ENCODE data around the gene TCF12.
"Not testable (repeated sequence)": the region's sequence is repeated elsewhere in the genome, so short reads cannot be mapped to it uniquely, and the experiment has no call there.

TCF12 gene

GRCh38 chr15:56916825-56917477 is 1.5 kb upstream of the TCF12 start:
- DNase-seq = no peak

GRCh38 chr15:56917652-56918045 is 795 bp upstream of the TCF12 start:
- no peak for DNase-seq

- DNase-seq = peak; percentile 84
These were observed 676 bp downstream of the TCF12 start for GRCh38 chr15:56919031-56919608.

GRCh38 chr15:56919609-56920366 is 1.3 kb downstream of the TCF12 start:
- DNase-seq = no peak

GRCh38 chr15:56920367-56920627 is 1.9 kb downstream of the TCF12 start:
- DNase-seq = no peak

GRCh38 chr15:56923174-56923591 is 4.7 kb downstream of the TCF12 start:
- no peak for DNase-seq

GRCh38 chr15:56927816-56928215 is 9.4 kb downstream of the TCF12 start:
- no peak for DNase-seq

- DNase-seq = no peak
These were observed 11.0 kb downstream of the TCF12 start for GRCh38 chr15:56929399-56929798.

GRCh38 chr15:56929933-56930332 is 11.5 kb downstream of the TCF12 start:
- DNase-seq = no peak

GRCh38 chr15:56930669-56931313 is 12.3 kb downstream of the TCF12 start:
- no peak for DNase-seq

- DNase-seq = no peak
These were observed 13.4 kb downstream of the TCF12 start for GRCh38 chr15:56931639-56932508.

- DNase-seq = not testable (repeated sequence)
These were observed 14.0 kb downstream of the TCF12 start for GRCh38 chr15:56932509-56932868.

- DNase-seq = no peak
These were observed 15.0 kb downstream of the TCF12 start for GRCh38 chr15:56933410-56933809.

- DNase-seq = no peak
These were observed 15.4 kb downstream of the TCF12 start for GRCh38 chr15:56933811-56934210.

GRCh38 chr15:56934269-56934668 is 15.8 kb downstream of the TCF12 start:
- no peak for DNase-seq

- DNase-seq = no peak
These were observed 18.5 kb downstream of the TCF12 start for GRCh38 chr15:56936929-56937328.

GRCh38 chr15:56939257-56939656 is 20.8 kb downstream of the TCF12 start:
- no peak for DNase-seq

GRCh38 chr15:56940388-56940787 is 21.9 kb downstream of the TCF12 start:
- no peak for DNase-seq

- no peak for DNase-seq
These were observed 23.7 kb downstream of the TCF12 start for GRCh38 chr15:56942118-56942517.

- DNase-seq = no peak
These were observed 25.0 kb downstream of the TCF12 start for GRCh38 chr15:56943403-56943802.

- no peak for DNase-seq
These were observed 26.0 kb downstream of the TCF12 start for GRCh38 chr15:56944485-56944884.

- no peak for DNase-seq
These were observed 27.7 kb downstream of the TCF12 start for GRCh38 chr15:56946150-56946549.

All from activated effector memory CD4-positive, alpha-beta T cell treated with anti-CD3 and anti-CD28 coated beads, Interleukin-2, amount 50 U/mL, for 16 hours (primary cell).